Activated B cell treated with CpG ODN at 0.5 μM for 24 hours (primary cell): Measurements from ENCODE around the gene HLA-DPA1. TPM values are rescaled to one million over a fixed set of nuclear protein-coding genes. Genes with fewer than 3 reads are reported as not detected.

Experiments used
- ATAC-seq: fragments of 200-7000 bp; cut with Tn5 transposase; one replicate; pipeline ENCODE4 v1.10.0; 2021; ENCODE audit warnings: low read depth, mild to moderate bottlenecking, moderate library complexity
- CTCF ChIA-PET: fragments of 350-600 bp; sonication (Branson Sonifier 250); formaldehyde crosslinking; loops from one replicate; lab custom pipeline; 2021; ENCODE audit warnings: antibody characterized with exemption; lab: Charles Lee
- POLR2A ChIA-PET: fragments of 350-600 bp; sonication (Branson Sonifier 250); formaldehyde crosslinking; loops from one replicate; lab custom pipeline; 2021; ENCODE audit warnings: antibody characterized with exemption; lab: Charles Lee
- DNase-seq: peaks from one replicate; pipeline ENCODE4 v3.0.0; 2022
- H3K27ac Mint-ChIP-seq: one replicate; pipeline ENCODE4 v1.8.0; 2020; ENCODE audit warnings: mixed read lengths
- H3K27me3 Mint-ChIP-seq: one replicate; pipeline ENCODE4 v1.8.0; 2021; ENCODE audit warnings: mixed read lengths
- H3K36me3 Mint-ChIP-seq: one replicate; pipeline ENCODE4 v1.8.0; 2021; ENCODE audit warnings: low read depth, mixed read lengths
- H3K4me1 Mint-ChIP-seq: one replicate; pipeline ENCODE4 v1.8.0; 2021; ENCODE audit warnings: mixed read lengths
- H3K4me3 Mint-ChIP-seq: one replicate; pipeline ENCODE4 v1.8.0; 2020; ENCODE audit warnings: mild to moderate bottlenecking, mixed read lengths
- H3K9me3 Mint-ChIP-seq: one replicate; pipeline ENCODE4 v1.8.0; 2020; ENCODE audit warnings: mixed read lengths
- CTCF ChIP-seq: fragments of 200-600 bp; IDR thresholded peaks from one replicate; pipeline ENCODE4 v1.8.0; 2022; ENCODE audit warnings: antibody characterized with exemption, mild to moderate bottlenecking
- intact Hi-C: fragments of 100-400 bp; cut with micrococcal nuclease; formaldehyde crosslinking; loops from one replicate; pipeline ENCODE4 v1.15.1; 2024
- total RNA-seq: library from RNA; stranded (reverse); gene quantifications from 2 replicates; pipeline ENCODE4 v1.2.3, GENCODE V29; 2022

Gene HLA-DPA1
- total RNA-seq, 1 donor from 2014 or later: 718 TPM

GRCh38 chr6:33095681-33096080 lies 22.2 kb upstream of the HLA-DPA1 start:
- TF ChIP-seq CTCF: no peak
- Mint-ChIP-seq H3K4me3 (no peak overlapping the region), H3K4me1 (peaks cover 37% of the 10 kb centered on the region), H3K27me3 (peaks cover 2% of the 10 kb centered on the region), H3K9me3 (peaks cover 24% of the 10 kb centered on the region), H3K27ac (no peak overlapping the region), H3K36me3 (peaks cover 8% of the 10 kb centered on the region)
- intact Hi-C loops: no loop called here
- DNase-seq (no peak), ATAC-seq (no peak)
- CTCF ChIA-PET: no interaction called here
- POLR2A ChIA-PET: no interaction called here

- DNase-seq (no peak), ATAC-seq (peak; percentile 76)
- ChIA-PET POLR2A (interaction anchor here (0.5 to 1.0 kb wide), 2 partner anchors 80 to 1468 kb away, joined by 3 to 4 read pairs; no protein-coding TSS in a partner anchor), CTCF (interaction anchor here (1.6 kb wide), 1 partner anchor 54 kb away, joined by 4 read pairs; no protein-coding TSS in a partner anchor)
- Mint-ChIP-seq H3K4me3 (peak overlapping the region; percentile 54), H3K27ac (peak overlapping the region; percentile 56), H3K4me1 (peaks cover 42% of the 10 kb centered on the region), H3K36me3 (peaks cover 8% of the 10 kb centered on the region), H3K9me3 (peaks cover 7% of the 10 kb centered on the region), H3K27me3 (peaks cover 2% of the 10 kb centered on the region)
- no peak for TF ChIP-seq CTCF
- intact Hi-C loops: no loop called here
Observed at GRCh38 chr6:33093855-33094254, 20.4 kb upstream of the HLA-DPA1 start.

GRCh38 chr6:33092385-33092784 lies 18.9 kb upstream of the HLA-DPA1 start:
- Mint-ChIP-seq H3K4me1 (peaks cover 47% of the 10 kb centered on the region), H3K4me3 (no peak overlapping the region)
- intact Hi-C loops: no loop called here

GRCh38 chr6:33091957-33092356 lies 18.5 kb upstream of the HLA-DPA1 start:
- H3K27ac Mint-ChIP-seq: peak overlapping the region; percentile 79
- ATAC-seq (peak; percentile 75), DNase-seq (no peak)
- intact Hi-C loops: no loop called here
- peaks cover 47% of the 10 kb centered on the region for H3K4me1 Mint-ChIP-seq
- peaks cover 25% of the 10 kb centered on the region for H3K36me3 Mint-ChIP-seq
- no peaks in the 10 kb centered on the region for H3K27me3 Mint-ChIP-seq
- ChIA-PET CTCF (no interaction called here), POLR2A (interaction anchor here (1.1 kb wide), 1 partner anchor 16 kb away, joined by 3 read pairs; the partner anchor contains the start of gene HLA-DPB1)
- H3K4me3 Mint-ChIP-seq: no peak overlapping the region
- no peak for TF ChIP-seq CTCF
- no peaks in the 10 kb centered on the region for H3K9me3 Mint-ChIP-seq

More at GRCh38 chr6:33092385-33092784, 18.9 kb upstream of the HLA-DPA1 start:
- ATAC-seq (no peak), DNase-seq (no peak)
- ChIA-PET POLR2A (interaction anchor here (0.9 to 1.1 kb wide), 2 partner anchors 17 to 121 kb away, joined by 3 read pairs; partner anchors contain the start of gene HLA-DPB1), CTCF (no interaction called here)
- Mint-ChIP-seq H3K27me3 (no peaks in the 10 kb centered on the region), H3K36me3 (peaks cover 20% of the 10 kb centered on the region), H3K27ac (peak overlapping the region; percentile 79), H3K9me3 (no peaks in the 10 kb centered on the region)
- TF ChIP-seq CTCF: no peak

- DNase-seq (no peak), ATAC-seq (no peak)
- ChIA-PET POLR2A (interaction anchor here (0.6 to 28.7 kb wide), 14 partner anchors 8 to 211 kb away, joined by 3 to 2264 read pairs (median 8); partner anchors contain the start of genes HLA-DOA, HLA-DPA1, HLA-DPB1 and RGL2), CTCF (interaction anchor here (1.1 to 14.4 kb wide), 3 partner anchors 16 to 75 kb away, joined by 3 to 240 read pairs (median 3); partner anchors contain the start of genes HLA-DOA and HLA-DPA1)
- Mint-ChIP-seq H3K4me3 (no peak overlapping the region), H3K4me1 (peaks cover 45% of the 10 kb centered on the region), H3K36me3 (peaks cover 53% of the 10 kb centered on the region), H3K27ac (peak overlapping the region; percentile 67), H3K27me3 (no peaks in the 10 kb centered on the region), H3K9me3 (no peaks in the 10 kb centered on the region)
- no peak for TF ChIP-seq CTCF
- intact Hi-C loops: no loop called here
Observed at GRCh38 chr6:33088931-33089620, 15.6 kb upstream of the HLA-DPA1 start.
